ENCODE measurements around the gene CRIM1.

The CRIM1 gene

GRCh38 chr2:36371928-36372391, 16.4 kb downstream of the CRIM1 start:
- Histone ChIP-seq H3K27ac (peak overlapping the region; percentile 54), H3K36me3 (replicated peaks) (no peaks in the 10 kb centered on the region), H3K27me3 (replicated peaks) (no peaks in the 10 kb centered on the region), H3K4me3 (ENCODE audit: low read depth, low read length) (no peak overlapping the region)
- in situ Hi-C loops (cut with HindIII; ENCODE audit: low pct_ligation_motif_present, low sequenced_read_pairs) = no loop called here
- no peak for TF ChIP-seq CTCF (IDR thresholded peaks at IDR 0.05; ENCODE audit: low read depth, low read length, missing control alignments)
- no peak for DNase-seq

GRCh38 chr2:36373149-36373926, 17.8 kb downstream of the CRIM1 start:
- Histone ChIP-seq H3K36me3 (replicated peaks) (no peaks in the 10 kb centered on the region), H3K27ac (no peak overlapping the region), H3K4me3 (ENCODE audit: low read depth, low read length) (no peak overlapping the region), H3K27me3 (replicated peaks) (no peaks in the 10 kb centered on the region)
- in situ Hi-C loops (cut with HindIII; ENCODE audit: low pct_ligation_motif_present, low sequenced_read_pairs) = no loop called here
- DNase-seq = no peak
- TF ChIP-seq CTCF (IDR thresholded peaks at IDR 0.05; ENCODE audit: low read depth, low read length, missing control alignments) = no peak

- no peak overlapping the region for H3K27ac ChIP-seq
- in situ Hi-C loops (cut with HindIII; ENCODE audit: low pct_ligation_motif_present, low sequenced_read_pairs) = no loop called here
- DNase-seq = no peak
- H3K27me3 ChIP-seq (replicated peaks) = no peaks in the 10 kb centered on the region
- H3K36me3 ChIP-seq (replicated peaks) = peaks cover 4% of the 10 kb centered on the region
- no peak overlapping the region for H3K4me3 ChIP-seq (ENCODE audit: low read depth, low read length)
- no peak for TF ChIP-seq CTCF (IDR thresholded peaks at IDR 0.05; ENCODE audit: low read depth, low read length, missing control alignments)
Observed at GRCh38 chr2:36374585-36374984, 19.0 kb downstream of the CRIM1 start.

GRCh38 chr2:36376319-36376765, 20.8 kb downstream of the CRIM1 start:
- in situ Hi-C loops (cut with HindIII; ENCODE audit: low pct_ligation_motif_present, low sequenced_read_pairs) = no loop called here
- Histone ChIP-seq H3K36me3 (replicated peaks) (peaks cover 10% of the 10 kb centered on the region), H3K4me3 (ENCODE audit: low read depth, low read length) (no peak overlapping the region), H3K27me3 (replicated peaks) (no peaks in the 10 kb centered on the region), H3K27ac (no peak overlapping the region)
- DNase-seq = no peak
- TF ChIP-seq CTCF (IDR thresholded peaks at IDR 0.05; ENCODE audit: low read depth, low read length, missing control alignments) = no peak

GRCh38 chr2:36376992-36377738, 21.6 kb downstream of the CRIM1 start:
- no peak overlapping the region for H3K4me3 ChIP-seq (ENCODE audit: low read depth, low read length)
- in situ Hi-C loops (cut with HindIII; ENCODE audit: low pct_ligation_motif_present, low sequenced_read_pairs) = no loop called here
- H3K36me3 ChIP-seq (replicated peaks) = peaks cover 10% of the 10 kb centered on the region
- no peak for TF ChIP-seq CTCF (IDR thresholded peaks at IDR 0.05; ENCODE audit: low read depth, low read length, missing control alignments)
- H3K27ac ChIP-seq = no peak overlapping the region
- no peaks in the 10 kb centered on the region for H3K27me3 ChIP-seq (replicated peaks)
- DNase-seq = no peak
